GM12878 (cell line): ENCODE measurements around the gene RAB3B. TPM values are rescaled to one million over a fixed set of nuclear protein-coding genes. Genes with fewer than 3 reads are reported as not detected.

Source experiments
- ATF2 ChIP-seq: IDR thresholded peaks from 2 replicates; pipeline ENCODE4 v1.6.1; 2012; ENCODE audit warnings: low read length, inconsistent platforms
- CEBPB ChIP-seq, 2 experiments: fragments of 150-350 bp in 1 of 2; IDR thresholded peaks; 2 replicates each; pipeline ENCODE4 v1.6.1; 2012 to 2014; ENCODE audit warnings: low read depth in 2 of 2, low read length in 2 of 2, borderline replicate concordance in 1 of 2, inconsistent platforms in 1 of 2
- CHD1 ChIP-seq: IDR thresholded peaks from 2 replicates; pipeline ENCODE4 v1.6.1; 2012; ENCODE audit warnings: low read depth, low read length, improper control_type of control experiment
- FOS ChIP-seq: IDR thresholded peaks from 3 replicates; pipeline ENCODE4 v1.6.1; 2011; ENCODE audit warnings: borderline replicate concordance; ENCODE audit not compliant: insufficient read length; ENCODE audit errors: extremely low read depth
- HDAC2 ChIP-seq: fragments of 200-600 bp; sonication (generic); IDR thresholded peaks from 2 replicates; pipeline ENCODE4 v1.6.1; 2017
- JUND ChIP-seq: IDR thresholded peaks from 2 replicates; pipeline ENCODE4 v1.6.1; 2012; ENCODE audit warnings: low read depth, mild to moderate bottlenecking, low read length, improper control_type of control experiment, moderate library complexity
- MTA2 ChIP-seq: fragments of 450-650 bp; IDR thresholded peaks from 2 replicates; pipeline ENCODE4 v1.6.1; 2016; ENCODE audit warnings: low read depth, mild to moderate bottlenecking, moderate library complexity
- MXI1 ChIP-seq: fragments of 150-350 bp; IDR thresholded peaks from 2 replicates; pipeline ENCODE4 v1.6.1; 2011; ENCODE audit warnings: low read depth, mild to moderate bottlenecking, inconsistent platforms, low read length, improper control_type of control experiment
- MYB ChIP-seq: fragments of 150-350 bp; IDR thresholded peaks from 2 replicates; pipeline ENCODE4 v1.6.1; 2014; ENCODE audit warnings: mild to moderate bottlenecking, low read depth, low read length, borderline replicate concordance
- NFIC ChIP-seq: IDR thresholded peaks from 2 replicates; pipeline ENCODE4 v1.6.1; 2012; ENCODE audit warnings: low read depth, mild to moderate bottlenecking, inconsistent platforms, low read length, moderate library complexity
- RAD21 ChIP-seq: IDR thresholded peaks from 2 replicates; pipeline ENCODE4 v1.6.1; 2011; ENCODE audit warnings: mild to moderate bottlenecking, low read depth, low read length, moderate library complexity; ENCODE audit not compliant: insufficient read depth
- SIX5 ChIP-seq: IDR thresholded peaks from 2 replicates; pipeline ENCODE4 v1.6.1; 2011; ENCODE audit warnings: mild to moderate bottlenecking, low read depth, low read length, moderate library complexity; ENCODE audit not compliant: severe bottlenecking
- SMC3 ChIP-seq: IDR thresholded peaks from 2 replicates; pipeline ENCODE4 v1.6.1; 2011; ENCODE audit warnings: low read length, improper control_type of control experiment, borderline replicate concordance
- SREBF1 ChIP-seq: IDR thresholded peaks from 2 replicates; pipeline ENCODE4 v1.6.1; 2012; ENCODE audit warnings: mild to moderate bottlenecking, low read length
- TARDBP ChIP-seq: IDR thresholded peaks from 2 replicates; pipeline ENCODE4 v1.6.1; 2016; ENCODE audit warnings: borderline replicate concordance
- ZSCAN29 ChIP-seq: fragments of 450-650 bp; IDR thresholded peaks from 2 replicates; pipeline ENCODE4 v1.6.1; 2017; ENCODE audit warnings: mild to moderate bottlenecking, moderate library complexity
- ZZZ3 ChIP-seq: IDR thresholded peaks from 2 replicates; pipeline ENCODE4 v1.6.1; 2011; ENCODE audit warnings: low read depth; ENCODE audit not compliant: control insufficient read depth, insufficient read length
- polyA plus RNA-seq, 11 experiments: library from polyadenylated mRNA; depleted of rRNA in 4 of 11; unstranded in 6 of 11; stranded (reverse) in 5 of 11; fragments of >200 nt; fragmentation: Nextera tagmentation in 4 of 11; fragmentation: Illumina TruSeq in 1 of 11; extraction: Ambion mirVana in 4 of 11; extraction: Trizol in 1 of 11; gene quantifications; 1 replicate in 1 of 11; 2 replicates in 10 of 11; pipeline versions ENCODE4 v1.2.1 to v1.2.3, GENCODE V29; 2011 to 2016; ENCODE audit warnings: inconsistent platforms in 2 of 11, missing spikeins in 2 of 11, low read depth in 1 of 11
- total RNA-seq, 4 experiments: library from RNA; depleted of rRNA in 3 of 4; stranded (reverse); fragments of >200 nt in 3 of 4; fragmentation: Illumina TruSeq in 1 of 4; extraction: Trizol in 1 of 4; gene quantifications; 2 replicates each; pipeline versions ENCODE4 v1.2.1 to v1.2.3, GENCODE V29; 2013 to 2021
- TF ChIP-seq, protein P1 (sequence below): IDR thresholded peaks from 2 replicates; pipeline ENCODE4 v1.6.1; 2012; ENCODE audit warnings: improper control_type of control experiment, low read depth, low read length; ENCODE audit not compliant: insufficient replicate concordance
- TF ChIP-seq, protein P2 (sequence below): fragments of 150-350 bp; IDR thresholded peaks from 2 replicates; pipeline ENCODE4 v1.6.1; 2014; ENCODE audit warnings: mild to moderate bottlenecking, low read depth, low read length
- TF ChIP-seq, protein P3 (sequence below): IDR thresholded peaks from 2 replicates; pipeline ENCODE4 v1.6.1; 2011; ENCODE audit warnings: borderline replicate concordance, low read depth, mild to moderate bottlenecking, moderate library complexity, low read length; ENCODE audit not compliant: insufficient read depth, poor library complexity, severe bottlenecking

The RAB3B gene
- total and polyA plus RNA-seq, 10 of the 15 experiments (the other 5 are each of a cell fraction or from before 2014, with no cell fraction given), result 0.05 to 0.32 (median 0.24) TPM

- TF ChIP-seq, protein P1, sequence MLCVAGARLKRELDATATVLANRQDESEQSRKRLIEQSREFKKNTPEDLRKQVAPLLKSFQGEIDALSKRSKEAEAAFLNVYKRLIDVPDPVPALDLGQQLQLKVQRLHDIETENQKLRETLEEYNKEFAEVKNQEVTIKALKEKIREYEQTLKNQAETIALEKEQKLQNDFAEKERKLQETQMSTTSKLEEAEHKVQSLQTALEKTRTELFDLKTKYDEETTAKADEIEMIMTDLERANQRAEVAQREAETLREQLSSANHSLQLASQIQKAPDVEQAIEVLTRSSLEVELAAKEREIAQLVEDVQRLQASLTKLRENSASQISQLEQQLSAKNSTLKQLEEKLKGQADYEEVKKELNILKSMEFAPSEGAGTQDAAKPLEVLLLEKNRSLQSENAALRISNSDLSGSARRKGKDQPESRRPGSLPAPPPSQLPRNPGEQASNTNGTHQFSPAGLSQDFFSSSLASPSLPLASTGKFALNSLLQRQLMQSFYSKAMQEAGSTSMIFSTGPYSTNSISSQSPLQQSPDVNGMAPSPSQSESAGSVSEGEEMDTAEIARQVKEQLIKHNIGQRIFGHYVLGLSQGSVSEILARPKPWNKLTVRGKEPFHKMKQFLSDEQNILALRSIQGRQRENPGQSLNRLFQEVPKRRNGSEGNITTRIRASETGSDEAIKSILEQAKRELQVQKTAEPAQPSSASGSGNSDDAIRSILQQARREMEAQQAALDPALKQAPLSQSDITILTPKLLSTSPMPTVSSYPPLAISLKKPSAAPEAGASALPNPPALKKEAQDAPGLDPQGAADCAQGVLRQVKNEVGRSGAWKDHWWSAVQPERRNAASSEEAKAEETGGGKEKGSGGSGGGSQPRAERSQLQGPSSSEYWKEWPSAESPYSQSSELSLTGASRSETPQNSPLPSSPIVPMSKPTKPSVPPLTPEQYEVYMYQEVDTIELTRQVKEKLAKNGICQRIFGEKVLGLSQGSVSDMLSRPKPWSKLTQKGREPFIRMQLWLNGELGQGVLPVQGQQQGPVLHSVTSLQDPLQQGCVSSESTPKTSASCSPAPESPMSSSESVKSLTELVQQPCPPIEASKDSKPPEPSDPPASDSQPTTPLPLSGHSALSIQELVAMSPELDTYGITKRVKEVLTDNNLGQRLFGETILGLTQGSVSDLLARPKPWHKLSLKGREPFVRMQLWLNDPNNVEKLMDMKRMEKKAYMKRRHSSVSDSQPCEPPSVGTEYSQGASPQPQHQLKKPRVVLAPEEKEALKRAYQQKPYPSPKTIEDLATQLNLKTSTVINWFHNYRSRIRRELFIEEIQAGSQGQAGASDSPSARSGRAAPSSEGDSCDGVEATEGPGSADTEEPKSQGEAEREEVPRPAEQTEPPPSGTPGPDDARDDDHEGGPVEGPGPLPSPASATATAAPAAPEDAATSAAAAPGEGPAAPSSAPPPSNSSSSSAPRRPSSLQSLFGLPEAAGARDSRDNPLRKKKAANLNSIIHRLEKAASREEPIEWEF, result no peak
- TF ChIP-seq MXI1, result no peak
- no peak for TF ChIP-seq SIX5
- no peak for TF ChIP-seq MTA2
- peak; percentile 56; the same call in 1 of the 2 replicates for TF ChIP-seq NFIC
- TF ChIP-seq MYB, result no peak
- TF ChIP-seq FOS, result no peak
- TF ChIP-seq JUND, result no peak
- no peak for TF ChIP-seq HDAC2
- TF ChIP-seq SREBF1, result no peak
- no peak for TF ChIP-seq CHD1
- no peak for TF ChIP-seq ZZZ3
- no peak for TF ChIP-seq SMC3
- TF ChIP-seq ATF2, result peak; percentile 71
- no peak for TF ChIP-seq TARDBP
- TF ChIP-seq, protein P2, sequence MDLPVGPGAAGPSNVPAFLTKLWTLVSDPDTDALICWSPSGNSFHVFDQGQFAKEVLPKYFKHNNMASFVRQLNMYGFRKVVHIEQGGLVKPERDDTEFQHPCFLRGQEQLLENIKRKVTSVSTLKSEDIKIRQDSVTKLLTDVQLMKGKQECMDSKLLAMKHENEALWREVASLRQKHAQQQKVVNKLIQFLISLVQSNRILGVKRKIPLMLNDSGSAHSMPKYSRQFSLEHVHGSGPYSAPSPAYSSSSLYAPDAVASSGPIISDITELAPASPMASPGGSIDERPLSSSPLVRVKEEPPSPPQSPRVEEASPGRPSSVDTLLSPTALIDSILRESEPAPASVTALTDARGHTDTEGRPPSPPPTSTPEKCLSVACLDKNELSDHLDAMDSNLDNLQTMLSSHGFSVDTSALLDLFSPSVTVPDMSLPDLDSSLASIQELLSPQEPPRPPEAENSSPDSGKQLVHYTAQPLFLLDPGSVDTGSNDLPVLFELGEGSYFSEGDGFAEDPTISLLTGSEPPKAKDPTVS, result no peak
- TF ChIP-seq RAD21, result no peak
- no peak for TF ChIP-seq ZSCAN29
- TF ChIP-seq, protein P3, sequence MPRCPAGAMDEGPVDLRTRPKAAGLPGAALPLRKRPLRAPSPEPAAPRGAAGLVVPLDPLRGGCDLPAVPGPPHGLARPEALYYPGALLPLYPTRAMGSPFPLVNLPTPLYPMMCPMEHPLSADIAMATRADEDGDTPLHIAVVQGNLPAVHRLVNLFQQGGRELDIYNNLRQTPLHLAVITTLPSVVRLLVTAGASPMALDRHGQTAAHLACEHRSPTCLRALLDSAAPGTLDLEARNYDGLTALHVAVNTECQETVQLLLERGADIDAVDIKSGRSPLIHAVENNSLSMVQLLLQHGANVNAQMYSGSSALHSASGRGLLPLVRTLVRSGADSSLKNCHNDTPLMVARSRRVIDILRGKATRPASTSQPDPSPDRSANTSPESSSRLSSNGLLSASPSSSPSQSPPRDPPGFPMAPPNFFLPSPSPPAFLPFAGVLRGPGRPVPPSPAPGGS, result no peak
- no peak for TF ChIP-seq CEBPB (IDR thresholded peaks at IDR 0.05; ENCODE audit: borderline replicate concordance in 1 of 2, low read depth in 2 of 2, low read length in 2 of 2)
These were observed 37.9 kb downstream of the RAB3B start (continued) for GRCh38 chr1:51952638-51953037.
